Measurements from ENCODE around the gene KMT2C.
"Not testable (repeated sequence)": the region's sequence is repeated elsewhere in the genome, so short reads cannot be mapped to it uniquely, and the experiment has no call there.

DNA sequence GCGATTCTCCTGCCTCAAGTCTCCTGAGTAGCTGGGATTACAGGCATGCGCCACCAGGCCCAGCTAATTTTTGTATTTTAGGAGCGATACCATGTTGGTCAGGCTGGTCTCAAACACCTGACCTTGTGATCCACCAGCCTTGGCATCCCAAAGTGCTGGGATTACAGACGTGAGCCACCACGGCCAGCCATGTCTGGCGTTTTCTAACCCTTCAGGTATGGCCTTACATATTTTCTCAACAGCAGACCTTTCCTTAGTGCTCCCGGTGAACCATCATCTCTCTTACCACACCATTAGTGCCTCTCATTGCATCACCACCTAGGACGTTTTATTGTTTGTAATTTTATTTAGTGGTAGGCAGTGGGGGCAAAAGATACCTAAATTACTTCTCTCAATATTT, 194.5 kb downstream of the KMT2C start:
- TF ChIP-seq POLR2A (IDR thresholded peaks at IDR 0.05): not testable (repeated sequence)
- TF ChIP-seq, protein P1, sequence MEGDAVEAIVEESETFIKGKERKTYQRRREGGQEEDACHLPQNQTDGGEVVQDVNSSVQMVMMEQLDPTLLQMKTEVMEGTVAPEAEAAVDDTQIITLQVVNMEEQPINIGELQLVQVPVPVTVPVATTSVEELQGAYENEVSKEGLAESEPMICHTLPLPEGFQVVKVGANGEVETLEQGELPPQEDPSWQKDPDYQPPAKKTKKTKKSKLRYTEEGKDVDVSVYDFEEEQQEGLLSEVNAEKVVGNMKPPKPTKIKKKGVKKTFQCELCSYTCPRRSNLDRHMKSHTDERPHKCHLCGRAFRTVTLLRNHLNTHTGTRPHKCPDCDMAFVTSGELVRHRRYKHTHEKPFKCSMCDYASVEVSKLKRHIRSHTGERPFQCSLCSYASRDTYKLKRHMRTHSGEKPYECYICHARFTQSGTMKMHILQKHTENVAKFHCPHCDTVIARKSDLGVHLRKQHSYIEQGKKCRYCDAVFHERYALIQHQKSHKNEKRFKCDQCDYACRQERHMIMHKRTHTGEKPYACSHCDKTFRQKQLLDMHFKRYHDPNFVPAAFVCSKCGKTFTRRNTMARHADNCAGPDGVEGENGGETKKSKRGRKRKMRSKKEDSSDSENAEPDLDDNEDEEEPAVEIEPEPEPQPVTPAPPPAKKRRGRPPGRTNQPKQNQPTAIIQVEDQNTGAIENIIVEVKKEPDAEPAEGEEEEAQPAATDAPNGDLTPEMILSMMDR (IDR thresholded peaks at IDR 0.05 in 4 of 5, conservative IDR thresholded peaks at IDR 0.05 in 1 of 5): not testable (repeated sequence)

All from gastrocnemius medialis (tissue), 4 donors.